K562 treated with DMSO at 1 percent for 48 hours (cell line): Measurements from ENCODE around the gene GNAO1. TPM values are rescaled to one million over a fixed set of nuclear protein-coding genes. Genes with fewer than 3 reads are reported as not detected.

Experiments used
- total RNA-seq: library from RNA; unstranded; fragments of 300-600 nt; gene quantifications from 2 replicates; pipeline ENCODE4 v1.2.3, GENCODE V29; 2022; ENCODE audit warnings: low replicate concordance; ENCODE audit errors: extremely low read depth

Gene GNAO1
- not detected in 2 replicates for total RNA-seq

DNA sequence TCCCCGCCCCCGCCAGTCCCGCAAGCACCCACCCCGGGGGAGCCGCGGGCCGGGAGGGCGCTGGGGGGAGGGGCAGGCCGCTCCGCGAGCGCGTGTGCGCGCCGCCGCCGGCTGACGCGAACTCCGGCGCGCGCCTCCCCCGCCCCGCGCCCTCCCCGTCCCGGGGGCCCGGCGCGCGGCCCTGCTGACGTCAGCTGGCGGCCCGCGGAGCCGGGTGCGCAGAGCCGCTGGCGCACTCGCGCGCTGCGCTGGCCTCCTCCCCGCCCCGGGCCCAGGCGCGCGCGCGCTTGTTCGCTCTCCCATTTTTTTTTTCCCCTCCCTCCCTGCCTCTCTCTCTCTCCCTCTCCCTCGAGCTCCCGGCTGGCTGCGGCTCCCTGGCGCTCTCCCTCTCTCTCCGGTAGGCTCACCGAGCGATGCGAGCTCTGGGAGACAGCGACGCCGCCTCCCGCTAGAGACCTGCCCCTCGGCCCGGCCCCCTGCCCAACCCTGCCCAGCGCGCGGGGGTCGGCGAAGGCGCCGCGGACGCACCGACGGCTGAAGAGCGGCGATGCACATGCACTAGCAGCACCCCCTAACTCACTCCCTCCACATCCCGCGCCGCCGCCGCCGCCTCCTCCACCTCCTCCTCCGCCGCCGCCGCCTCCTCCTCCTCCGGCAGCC, at the start of gene GNAO1:
Gene GNAO1, plus strand, starts transcription at position 334 of the 660 bp plus-strand sequence. CDS start 747 bp downstream, outside the sequence.

Other genes with a start within 250 kb of the GNAO1 start
- not detected in 2 replicates for gene AMFR, start 234.1 kb downstream of the GNAO1 start, total RNA-seq